Loucy (cell line): Measurements from ENCODE around the gene CCDC13.

ENCODE experiments used
- CTCF ChIP-seq: fragments of 200-600 bp; sonication (generic); conservative IDR thresholded peaks from 2 replicates; pipeline ENCODE4 v1.5.1; 2014; ENCODE audit warnings: mild to moderate bottlenecking, antibody characterized with exemption, low read length
- EZH2phosphoT487 ChIP-seq: fragments of 200-600 bp; IDR thresholded peaks from 2 replicates; pipeline ENCODE4 v1.6.1; 2018; ENCODE audit warnings: antibody characterized with exemption, mild to moderate bottlenecking, moderate library complexity, borderline replicate concordance

GRCh38 chr3:42725454-42725853, 47.6 kb downstream of the CCDC13 start:
- TF ChIP-seq CTCF, result no peak
- no peak for TF ChIP-seq EZH2phosphoT487
